ENCODE measurements around the gene FOXL2NB. TPM values are rescaled to one million over a fixed set of nuclear protein-coding genes. Genes with fewer than 3 reads are reported as not detected.

Gene FOXL2NB
- total RNA-seq, 1 donor from 2014 or later, result not detected

DNA sequence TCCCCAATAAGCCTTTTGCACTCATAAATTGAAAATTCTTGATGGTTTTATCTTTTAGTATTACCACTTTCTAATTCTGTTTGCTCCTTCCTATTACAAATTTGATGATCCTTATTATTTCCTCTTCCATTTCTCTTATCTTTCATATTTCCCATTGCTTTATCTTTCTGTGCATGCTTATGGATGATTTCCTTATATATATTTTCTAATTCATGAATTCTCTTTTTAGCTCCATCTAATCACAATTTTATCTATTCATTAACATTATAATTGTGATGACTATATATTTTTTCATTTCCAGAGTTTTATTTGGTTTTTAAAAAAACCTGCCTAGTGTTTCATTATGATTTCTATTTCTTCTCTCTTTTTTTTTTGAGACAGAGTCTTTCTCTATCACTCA lies 17.9 kb downstream of the FOXL2NB start:
- Mint-ChIP-seq H3K27me3 (ENCODE audit: low read depth) (peaks cover 57% of the 10 kb centered on the region), H3K27ac (no peak overlapping the region)
- DNase-seq (ENCODE audit: low spot score in 2 of 2, unreplicated experiment in 2 of 2), result no peak

GRCh38 chr3:138971766-138972320 lies 24.8 kb downstream of the FOXL2NB start:
- TF ChIP-seq, protein P1, sequence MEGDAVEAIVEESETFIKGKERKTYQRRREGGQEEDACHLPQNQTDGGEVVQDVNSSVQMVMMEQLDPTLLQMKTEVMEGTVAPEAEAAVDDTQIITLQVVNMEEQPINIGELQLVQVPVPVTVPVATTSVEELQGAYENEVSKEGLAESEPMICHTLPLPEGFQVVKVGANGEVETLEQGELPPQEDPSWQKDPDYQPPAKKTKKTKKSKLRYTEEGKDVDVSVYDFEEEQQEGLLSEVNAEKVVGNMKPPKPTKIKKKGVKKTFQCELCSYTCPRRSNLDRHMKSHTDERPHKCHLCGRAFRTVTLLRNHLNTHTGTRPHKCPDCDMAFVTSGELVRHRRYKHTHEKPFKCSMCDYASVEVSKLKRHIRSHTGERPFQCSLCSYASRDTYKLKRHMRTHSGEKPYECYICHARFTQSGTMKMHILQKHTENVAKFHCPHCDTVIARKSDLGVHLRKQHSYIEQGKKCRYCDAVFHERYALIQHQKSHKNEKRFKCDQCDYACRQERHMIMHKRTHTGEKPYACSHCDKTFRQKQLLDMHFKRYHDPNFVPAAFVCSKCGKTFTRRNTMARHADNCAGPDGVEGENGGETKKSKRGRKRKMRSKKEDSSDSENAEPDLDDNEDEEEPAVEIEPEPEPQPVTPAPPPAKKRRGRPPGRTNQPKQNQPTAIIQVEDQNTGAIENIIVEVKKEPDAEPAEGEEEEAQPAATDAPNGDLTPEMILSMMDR (IDR thresholded peaks at IDR 0.05; ENCODE audit: unreplicated experiment), result no peak
- no peaks in the 10 kb centered on the region for H3K4me1 Mint-ChIP-seq
- no peaks in the 10 kb centered on the region for H3K9me3 Mint-ChIP-seq
- H3K4me3 Mint-ChIP-seq, result no peak overlapping the region
- H3K36me3 Mint-ChIP-seq, result no peaks in the 10 kb centered on the region
- peaks cover 33% of the 10 kb centered on the region for H3K27me3 Mint-ChIP-seq (ENCODE audit: low read depth)
- no peak for DNase-seq (ENCODE audit: low spot score in 2 of 2, unreplicated experiment in 2 of 2)
- no peak overlapping the region for H3K27ac Mint-ChIP-seq

More for the DNA sequence above, 17.9 kb downstream of the FOXL2NB start:
- TF ChIP-seq, protein P1 (IDR thresholded peaks at IDR 0.05; ENCODE audit: unreplicated experiment), result no peak
- no peaks in the 10 kb centered on the region for H3K4me1 Mint-ChIP-seq
- peaks cover 11% of the 10 kb centered on the region for H3K9me3 Mint-ChIP-seq
- no peak overlapping the region for H3K4me3 Mint-ChIP-seq
- H3K36me3 Mint-ChIP-seq, result peaks cover 1% of the 10 kb centered on the region

GRCh38 chr3:138972941-138973340 lies 25.9 kb downstream of the FOXL2NB start:
- TF ChIP-seq, protein P1 (IDR thresholded peaks at IDR 0.05; ENCODE audit: unreplicated experiment), result no peak
- Mint-ChIP-seq H3K4me3 (no peak overlapping the region), H3K36me3 (no peaks in the 10 kb centered on the region), H3K9me3 (no peaks in the 10 kb centered on the region), H3K27ac (no peak overlapping the region), H3K27me3 (ENCODE audit: low read depth) (peaks cover 34% of the 10 kb centered on the region), H3K4me1 (no peaks in the 10 kb centered on the region)
- DNase-seq (ENCODE audit: low spot score in 2 of 2, unreplicated experiment in 2 of 2), result no peak

DNA sequence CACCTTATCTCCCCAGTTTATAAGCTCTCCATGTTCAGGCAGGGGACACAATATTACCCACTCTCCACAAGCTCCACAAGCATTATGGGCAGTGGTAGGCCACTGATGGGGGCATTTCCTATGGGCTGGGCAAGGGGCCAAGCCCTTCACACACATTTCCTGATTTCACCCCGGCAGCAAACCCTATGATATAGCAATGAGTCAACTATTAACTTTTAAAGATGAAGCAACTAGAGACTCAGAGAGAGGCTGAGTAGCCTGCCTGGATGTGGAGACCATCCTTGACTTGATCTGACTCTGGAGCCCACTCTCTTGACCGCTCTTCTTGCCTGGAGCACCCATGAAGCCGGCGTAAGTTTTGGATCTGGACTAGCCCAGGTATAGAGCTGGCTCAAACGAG lies 27.4 kb downstream of the FOXL2NB start:
- Mint-ChIP-seq H3K36me3 (no peaks in the 10 kb centered on the region), H3K9me3 (no peaks in the 10 kb centered on the region), H3K4me1 (no peaks in the 10 kb centered on the region), H3K27ac (no peak overlapping the region), H3K27me3 (ENCODE audit: low read depth) (peaks cover 29% of the 10 kb centered on the region), H3K4me3 (no peak overlapping the region)
- DNase-seq (ENCODE audit: low spot score in 2 of 2, unreplicated experiment in 2 of 2), result no peak
- TF ChIP-seq, protein P1 (IDR thresholded peaks at IDR 0.05; ENCODE audit: unreplicated experiment), result no peak

GRCh38 chr3:138975351-138975750 lies 28.3 kb downstream of the FOXL2NB start:
- TF ChIP-seq, protein P1 (IDR thresholded peaks at IDR 0.05; ENCODE audit: unreplicated experiment), result no peak
- Mint-ChIP-seq H3K36me3 (no peaks in the 10 kb centered on the region), H3K27ac (no peak overlapping the region), H3K9me3 (no peaks in the 10 kb centered on the region), H3K4me1 (no peaks in the 10 kb centered on the region), H3K4me3 (no peak overlapping the region), H3K27me3 (ENCODE audit: low read depth) (peaks cover 28% of the 10 kb centered on the region)
- DNase-seq (ENCODE audit: low spot score in 2 of 2, unreplicated experiment in 2 of 2), result no peak

DNA sequence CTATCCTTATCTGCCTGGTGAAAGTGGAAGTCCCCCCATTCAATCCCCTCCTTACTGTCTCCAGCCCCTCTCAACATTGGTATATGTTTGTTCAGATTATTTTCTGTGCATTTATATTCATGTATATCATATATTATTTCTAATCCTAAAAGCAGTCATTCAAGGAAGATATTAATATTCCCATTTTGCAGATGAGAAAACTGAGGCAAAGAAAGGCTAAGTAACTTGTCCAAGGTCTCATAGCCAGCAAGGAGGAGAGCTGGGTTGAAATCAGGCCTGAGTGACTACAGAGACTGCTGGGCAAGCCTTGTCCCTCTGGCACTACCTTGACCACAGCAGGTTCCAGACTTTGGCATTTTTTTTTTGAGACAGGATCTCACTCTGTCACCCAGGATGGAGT lies 29.0 kb downstream of the FOXL2NB start:
- no peaks in the 10 kb centered on the region for H3K36me3 Mint-ChIP-seq
- TF ChIP-seq, protein P1 (IDR thresholded peaks at IDR 0.05; ENCODE audit: unreplicated experiment), result no peak
- no peak overlapping the region for H3K27ac Mint-ChIP-seq
- H3K27me3 Mint-ChIP-seq (ENCODE audit: low read depth), result peaks cover 29% of the 10 kb centered on the region
- DNase-seq (ENCODE audit: low spot score in 2 of 2, unreplicated experiment in 2 of 2), result no peak
- no peaks in the 10 kb centered on the region for H3K4me1 Mint-ChIP-seq
- H3K9me3 Mint-ChIP-seq, result no peaks in the 10 kb centered on the region
- no peak overlapping the region for H3K4me3 Mint-ChIP-seq
